ENCODE results near the gene CSNK1G3.
"Not testable (repeated sequence)": the region's sequence is repeated elsewhere in the genome, so short reads cannot be mapped to it uniquely, and the experiment has no call there.

The CSNK1G3 gene

DNA sequence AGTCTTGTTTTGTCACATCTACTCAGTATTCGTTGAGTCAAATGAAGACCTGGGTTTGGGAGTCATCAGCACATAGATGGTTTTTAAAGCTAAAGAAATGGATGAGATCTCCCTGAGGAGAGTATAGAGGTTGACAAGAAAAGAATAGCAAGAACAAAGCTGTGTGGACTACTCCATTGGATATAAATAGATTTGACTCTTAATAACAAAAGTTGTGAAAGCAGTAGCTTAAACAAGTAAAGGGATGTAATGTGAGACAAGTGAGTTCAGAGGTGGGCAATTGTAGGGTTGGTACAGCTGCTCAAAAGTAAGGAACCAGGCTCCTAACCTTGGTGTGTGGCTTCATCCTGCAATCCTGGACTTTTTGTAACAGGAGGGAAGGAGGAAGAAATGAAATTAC lies 49.3 kb downstream of the CSNK1G3 start:
- FAIRE-seq: no peak

DNA sequence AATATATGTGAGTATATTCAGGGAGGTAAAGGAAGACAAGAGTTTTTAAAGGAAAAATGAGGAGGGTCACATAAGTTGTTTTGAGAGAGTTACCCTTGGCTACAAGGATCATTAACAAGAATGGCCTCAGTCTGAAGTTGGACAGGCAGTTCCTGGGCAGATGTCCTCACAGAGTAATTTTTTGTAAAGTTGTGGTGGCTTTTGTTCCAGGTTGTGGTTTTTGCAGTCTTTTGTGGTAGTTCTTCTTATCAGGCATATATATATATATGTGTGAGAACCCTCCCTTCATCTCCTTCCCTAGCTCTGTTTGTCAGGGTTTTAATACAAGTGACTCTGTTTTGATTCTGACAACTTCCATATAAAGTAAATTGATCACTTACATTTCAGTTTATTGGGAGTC lies 60.0 kb downstream of the CSNK1G3 start:
- no peak for FAIRE-seq

DNA sequence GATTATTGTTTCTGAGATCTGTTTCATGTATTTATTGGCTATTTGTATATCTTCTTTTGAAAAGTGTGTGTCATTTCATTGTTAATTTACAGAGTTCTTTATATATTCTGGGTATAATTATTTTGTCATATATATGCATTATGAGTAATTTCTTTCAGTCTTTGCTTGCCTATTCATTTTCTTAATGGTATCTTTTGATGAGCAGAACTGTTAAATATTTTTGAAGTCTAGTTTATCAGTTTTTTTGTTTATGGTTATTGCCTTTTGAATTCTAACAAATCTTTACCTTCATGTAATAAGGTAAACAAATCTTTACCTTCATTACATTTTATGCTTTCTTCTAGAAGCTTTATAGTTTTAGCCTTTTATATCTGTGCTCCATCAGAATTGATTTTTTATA lies 66.4 kb downstream of the CSNK1G3 start:
- no peak for FAIRE-seq

DNA sequence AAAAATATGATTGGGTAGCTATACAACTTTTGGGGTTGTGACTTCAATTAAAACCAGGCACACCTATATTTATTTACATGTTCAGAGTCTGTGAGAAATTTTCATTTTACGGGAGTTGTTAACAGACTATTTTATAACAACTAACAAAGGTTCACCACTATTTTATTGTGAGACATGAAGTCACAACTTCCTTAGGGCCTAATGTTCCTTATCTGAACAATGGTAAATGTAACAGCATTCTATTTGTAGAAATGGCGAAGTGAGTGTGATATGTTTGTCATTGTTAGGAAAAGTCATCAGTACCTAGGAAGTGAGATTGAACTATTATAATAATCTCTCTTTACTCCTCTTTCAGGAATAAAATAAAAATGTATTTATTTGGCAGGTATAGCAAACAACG lies 67.4 kb downstream of the CSNK1G3 start:
- FAIRE-seq: no peak

DNA sequence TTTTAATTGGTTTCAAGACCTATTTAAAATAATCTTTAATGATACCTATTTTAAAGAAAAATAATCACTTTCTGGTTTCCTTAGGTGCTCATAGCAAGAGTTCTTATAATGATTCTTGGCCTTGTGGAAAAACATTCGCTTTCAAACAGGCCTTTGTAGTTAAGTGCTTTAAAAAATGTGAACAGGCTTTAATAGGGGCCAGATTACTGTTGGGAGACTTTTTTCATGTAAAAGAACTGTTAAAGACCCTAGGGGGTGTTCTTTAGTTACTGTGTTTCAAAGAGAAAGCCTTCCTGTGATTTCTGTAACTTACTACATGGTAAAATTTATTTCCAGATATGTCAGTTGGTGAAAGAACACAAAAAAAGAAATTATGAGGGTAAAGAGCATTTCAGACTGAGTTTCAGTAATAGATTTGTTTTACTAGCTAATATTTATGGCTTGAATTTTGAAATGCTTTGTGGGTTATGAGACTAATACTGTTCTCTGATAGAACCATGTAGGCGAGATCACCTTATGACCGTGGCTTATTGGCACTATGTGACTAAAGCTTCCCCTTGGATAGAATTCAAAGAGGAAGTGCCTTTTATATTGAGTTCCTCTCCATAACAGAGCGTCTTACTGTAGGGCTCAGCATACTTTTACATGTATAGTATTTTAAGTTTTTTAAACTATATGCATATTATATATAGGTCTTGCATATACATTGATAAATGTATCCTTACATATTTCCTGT lies 70.7 kb downstream of the CSNK1G3 start:
- no peak for FAIRE-seq

DNA sequence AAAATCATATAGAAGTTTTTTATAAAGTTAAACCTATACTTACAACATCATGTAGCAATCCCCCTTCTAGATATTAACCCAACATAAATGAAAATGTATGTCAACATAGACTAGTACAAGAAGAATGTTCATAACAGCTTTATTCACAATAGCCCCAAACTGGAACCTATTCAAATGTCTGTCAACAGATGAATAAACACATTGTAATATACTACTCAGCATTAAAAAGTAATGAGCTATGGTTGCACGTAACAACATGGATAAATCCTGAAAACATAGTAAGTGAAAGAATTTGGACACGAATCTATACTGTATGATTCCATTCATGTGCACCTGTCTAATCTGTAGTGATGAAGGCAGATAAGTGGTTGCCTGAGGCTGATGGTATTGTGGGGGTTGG lies 73.9 kb downstream of the CSNK1G3 start:
- no peak for FAIRE-seq

DNA sequence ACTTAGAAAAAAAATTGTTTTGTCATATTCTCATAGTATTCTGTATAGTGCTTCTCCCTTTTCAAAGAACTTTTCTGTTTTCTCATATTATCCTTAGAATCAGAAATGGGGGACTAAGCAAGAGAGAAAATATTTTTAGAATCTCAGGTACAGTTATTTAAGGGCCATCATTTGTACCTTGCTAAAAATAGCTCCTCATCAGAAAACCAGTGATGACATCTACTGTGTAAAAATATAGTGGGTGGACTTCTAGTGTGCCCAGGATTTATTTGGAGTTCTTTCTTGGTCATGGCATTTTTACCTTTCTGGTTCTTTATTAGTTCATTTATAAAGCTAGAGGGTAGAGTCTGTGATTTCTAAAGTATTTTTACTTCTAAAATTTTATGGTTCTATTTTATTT lies 82.5 kb downstream of the CSNK1G3 start:
- no peak for FAIRE-seq

DNA sequence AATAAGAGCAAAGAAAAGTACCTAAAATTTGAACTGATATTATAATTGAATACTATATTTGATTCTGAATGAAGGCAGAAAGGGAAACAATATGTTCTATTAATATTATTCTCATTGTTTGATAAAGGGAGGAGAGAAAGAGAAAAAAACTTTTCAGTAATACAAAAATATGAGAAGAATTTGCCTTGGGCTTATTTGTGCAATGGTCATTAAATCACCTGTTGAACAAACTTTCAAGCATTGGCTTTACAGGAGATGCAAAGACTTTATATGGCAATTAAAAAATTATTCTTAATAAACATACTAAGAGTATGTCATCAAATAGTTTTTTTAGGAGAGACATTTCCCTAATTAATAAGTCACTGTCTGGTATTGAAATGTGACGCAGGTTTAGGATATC lies 85.0 kb downstream of the CSNK1G3 start:
- FAIRE-seq: no peak

DNA sequence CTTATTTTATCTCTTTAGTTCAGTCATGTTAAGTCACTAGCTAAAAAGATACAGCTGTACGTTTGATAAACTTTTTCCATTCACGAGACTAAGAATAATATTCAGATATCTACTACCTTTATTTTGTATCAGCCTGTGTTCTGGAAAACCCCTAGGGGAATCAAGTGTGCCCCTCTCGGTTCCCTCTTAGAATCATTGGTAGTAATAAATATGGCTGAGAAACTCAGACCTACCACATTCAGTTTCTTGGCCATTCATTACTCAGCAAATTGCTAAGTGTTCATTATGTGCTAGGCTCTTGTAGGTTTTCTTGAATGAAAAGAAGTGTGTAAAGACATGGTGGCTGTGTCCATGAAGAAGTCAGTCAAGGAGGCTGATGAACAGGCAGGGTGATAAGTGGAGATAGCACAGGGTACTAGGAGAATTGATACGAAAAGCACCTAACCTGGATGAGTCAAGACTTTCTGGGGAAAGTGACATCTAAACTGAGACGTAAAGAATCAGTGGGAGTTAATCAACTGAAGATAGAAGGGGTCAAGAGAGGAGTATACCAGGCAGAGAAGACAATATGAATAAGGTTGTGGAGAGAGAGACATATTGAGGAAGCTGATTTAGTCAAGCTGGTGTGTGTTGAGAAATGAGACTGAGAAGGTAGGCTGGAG lies 86.2 kb downstream of the CSNK1G3 start:
- FAIRE-seq: no peak

DNA sequence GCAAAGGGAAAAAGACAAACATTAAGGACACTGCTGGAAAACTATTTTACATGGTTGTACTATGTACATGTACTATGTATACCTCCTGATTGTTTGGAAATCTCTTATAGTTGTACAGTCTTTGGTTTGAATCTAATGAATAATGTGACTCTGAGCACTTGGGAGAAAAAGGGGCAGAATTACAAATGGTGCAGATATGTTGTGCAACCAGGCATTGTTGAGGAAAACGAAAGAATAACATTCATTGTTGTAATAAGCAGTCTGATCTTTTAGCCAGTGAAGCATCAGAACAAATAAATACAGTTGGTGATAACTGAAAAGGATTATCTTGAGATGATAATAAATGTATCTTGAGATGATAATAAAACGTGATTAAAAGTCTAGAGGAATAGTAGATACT lies 87.2 kb downstream of the CSNK1G3 start:
- no peak for FAIRE-seq

DNA sequence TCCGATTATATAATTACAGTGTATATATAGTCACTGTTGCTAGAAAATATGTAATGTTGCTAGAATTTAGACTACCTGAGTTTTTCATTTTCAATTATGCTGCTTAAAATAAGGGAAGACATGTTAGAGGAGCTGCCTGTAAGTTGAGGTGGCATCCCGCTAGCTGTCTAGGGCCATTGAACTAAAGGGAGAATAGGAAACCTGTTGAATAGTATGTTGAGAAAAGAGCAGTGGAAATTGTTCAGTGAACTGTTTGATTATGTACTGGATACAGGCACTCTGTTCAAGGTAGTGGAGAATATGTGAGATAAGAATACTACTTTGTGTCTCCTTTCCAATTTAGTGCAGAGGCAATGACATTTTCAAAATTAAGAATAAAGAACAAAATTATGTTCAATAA lies 89.6 kb downstream of the CSNK1G3 start:
- no peak for FAIRE-seq

DNA sequence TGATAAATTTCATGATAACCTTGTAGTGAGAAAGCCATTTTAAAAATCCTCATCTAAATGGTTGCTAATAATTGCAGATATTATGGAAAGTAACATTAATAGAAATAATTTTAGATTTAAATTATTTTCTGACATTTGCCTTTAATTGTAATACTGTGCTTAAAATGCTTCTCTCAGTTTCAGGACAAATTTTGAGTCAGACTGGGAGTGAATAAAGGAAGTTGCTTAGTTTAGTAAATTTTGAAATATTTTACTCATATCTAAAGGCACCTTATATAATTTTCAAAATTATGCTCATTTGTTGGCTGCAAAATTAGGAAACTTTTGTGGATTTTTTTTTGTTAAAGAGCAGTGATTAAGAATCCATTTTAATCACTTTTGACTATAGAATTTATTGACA lies 93.8 kb downstream of the CSNK1G3 start:
- no peak for FAIRE-seq

DNA sequence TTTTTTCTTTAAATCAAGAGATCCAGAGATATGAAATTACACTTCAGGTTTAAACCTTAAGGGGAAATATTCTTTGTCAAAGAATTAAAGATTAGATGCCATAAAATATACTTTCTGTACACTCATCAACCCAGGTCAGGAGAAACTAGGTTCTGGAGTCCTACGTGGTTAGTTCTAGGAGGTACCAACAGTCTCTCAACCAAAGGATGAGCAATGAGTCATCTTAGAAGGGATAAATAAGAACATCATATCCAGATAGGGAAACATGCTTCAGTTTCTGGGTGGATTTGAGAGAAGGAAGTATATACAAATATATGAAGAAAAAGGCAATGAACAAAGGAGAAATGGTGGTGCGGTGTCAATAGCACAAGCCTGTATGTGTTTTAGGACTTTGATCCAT lies 98.2 kb downstream of the CSNK1G3 start:
- no peak for FAIRE-seq

DNA sequence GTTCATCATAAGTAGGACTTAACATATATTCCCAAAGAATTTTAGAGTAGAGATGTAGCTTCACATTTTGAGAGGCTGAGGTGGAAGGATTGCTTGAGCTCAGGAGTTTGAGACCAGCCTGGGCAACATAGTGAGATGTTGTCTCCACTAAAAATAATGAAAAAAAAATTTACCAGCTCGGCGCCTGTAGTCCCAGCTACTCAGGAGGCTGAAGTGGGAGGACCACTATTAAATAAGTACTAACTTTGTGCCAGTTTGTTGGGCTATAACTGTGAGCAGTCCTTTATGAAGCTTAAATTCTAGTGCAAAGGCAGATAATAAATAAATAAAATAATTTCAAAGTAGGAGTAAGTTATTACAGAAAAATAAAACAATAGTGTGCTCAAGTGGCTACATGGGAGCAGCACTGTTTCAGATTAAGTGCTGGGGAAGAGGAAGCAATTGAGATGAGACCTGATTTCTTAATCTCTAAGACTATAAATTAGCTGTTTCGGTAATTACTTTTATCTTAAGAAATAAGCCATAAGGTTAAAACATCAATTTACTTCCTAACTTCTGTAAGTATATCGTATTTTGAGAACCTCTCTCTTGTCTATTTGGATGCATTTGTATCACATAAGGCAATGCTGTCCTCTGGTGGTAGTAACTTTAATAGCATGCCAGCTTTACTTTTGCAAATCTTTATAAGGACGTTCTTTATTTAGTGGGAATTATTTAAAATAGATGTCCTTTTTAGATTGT lies 98.9 kb downstream of the CSNK1G3 start:
- peak; percentile 88 for FAIRE-seq

DNA sequence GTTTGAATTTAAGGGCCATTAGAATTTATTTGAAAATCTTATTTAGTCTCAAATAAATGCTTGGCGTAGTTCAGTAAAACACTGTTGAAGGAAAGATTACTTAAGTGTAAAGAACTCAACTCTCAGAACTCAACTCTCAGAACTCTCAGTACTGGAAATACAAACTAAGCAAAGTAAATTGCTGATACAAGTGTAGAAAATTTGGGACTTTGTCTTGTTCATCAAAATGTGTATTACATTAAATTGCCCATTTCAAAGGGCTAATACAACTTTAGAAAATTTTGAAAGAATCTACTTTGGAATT lies 99.4 kb downstream of the CSNK1G3 start:
- no peak for FAIRE-seq

DNA sequence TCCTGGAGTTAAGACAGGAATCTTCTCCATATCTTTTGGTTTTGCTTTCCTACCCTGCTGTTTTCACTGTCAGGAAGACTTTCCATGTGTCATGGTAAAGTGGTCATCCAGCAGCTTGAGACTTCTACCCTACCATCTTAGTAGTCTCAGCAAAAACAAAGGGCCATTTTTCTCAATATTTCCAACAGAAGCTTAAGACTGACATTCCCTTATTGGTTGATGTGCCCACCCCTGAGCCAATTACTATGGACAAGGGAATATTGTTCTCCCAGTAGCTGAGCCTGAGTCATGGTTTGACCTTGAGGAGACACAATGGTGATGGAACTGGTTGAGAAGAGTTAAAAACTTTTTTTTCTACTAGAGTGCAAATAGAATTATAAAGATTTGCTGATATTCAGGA lies 105.6 kb downstream of the CSNK1G3 start:
- FAIRE-seq: no peak

DNA sequence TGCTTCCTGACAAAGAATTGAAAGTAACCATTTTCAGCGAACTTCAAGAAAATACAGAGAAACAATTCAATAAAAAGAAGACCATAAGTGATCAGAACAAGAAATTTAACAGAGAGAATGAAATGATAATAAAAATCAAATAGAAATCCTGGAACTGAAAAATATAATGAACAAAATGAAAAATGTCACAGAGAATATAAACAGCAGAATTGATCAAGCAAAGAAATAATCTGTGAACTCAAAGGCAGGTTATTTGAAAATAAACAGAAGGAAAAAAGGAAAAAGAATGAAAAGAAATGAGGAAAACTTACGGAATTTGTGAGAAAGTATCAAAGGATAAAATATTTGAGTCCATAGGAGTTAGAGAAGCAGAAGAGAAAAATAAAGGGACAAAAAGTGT lies 114.1 kb downstream of the CSNK1G3 start:
- no peak for FAIRE-seq

DNA sequence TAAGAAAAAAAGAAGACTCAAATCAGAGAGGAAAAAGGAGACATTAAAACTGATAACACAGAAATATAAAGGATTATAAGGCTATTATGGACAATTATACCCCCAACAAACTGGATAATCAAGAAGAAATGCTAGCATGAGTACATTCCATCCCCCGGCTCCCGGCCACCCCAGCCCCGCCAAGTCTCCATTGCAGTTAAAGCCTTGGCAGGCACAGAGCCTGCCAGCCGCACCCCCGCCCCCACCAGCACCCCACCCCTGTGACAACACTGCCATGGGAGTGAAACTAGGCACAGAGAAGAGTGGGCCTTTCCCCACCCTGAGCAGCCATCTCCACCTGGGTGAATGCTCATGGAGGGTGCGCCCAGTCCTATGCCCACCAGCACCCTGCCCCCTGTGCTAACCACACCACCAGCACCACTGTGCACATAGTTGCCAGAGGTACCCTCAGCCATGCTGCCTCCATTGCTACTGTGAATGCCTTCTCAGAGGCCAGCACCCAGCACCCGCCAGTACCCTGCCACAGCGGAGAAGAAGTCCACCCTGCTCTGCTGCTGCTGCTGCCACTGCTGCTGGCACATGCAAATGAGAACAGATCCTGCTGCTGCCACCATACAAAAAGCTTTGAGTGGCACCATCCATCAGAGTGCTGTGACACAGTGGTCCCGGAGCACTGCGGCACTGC lies 117.0 kb downstream of the CSNK1G3 start:
- no peak for FAIRE-seq

DNA sequence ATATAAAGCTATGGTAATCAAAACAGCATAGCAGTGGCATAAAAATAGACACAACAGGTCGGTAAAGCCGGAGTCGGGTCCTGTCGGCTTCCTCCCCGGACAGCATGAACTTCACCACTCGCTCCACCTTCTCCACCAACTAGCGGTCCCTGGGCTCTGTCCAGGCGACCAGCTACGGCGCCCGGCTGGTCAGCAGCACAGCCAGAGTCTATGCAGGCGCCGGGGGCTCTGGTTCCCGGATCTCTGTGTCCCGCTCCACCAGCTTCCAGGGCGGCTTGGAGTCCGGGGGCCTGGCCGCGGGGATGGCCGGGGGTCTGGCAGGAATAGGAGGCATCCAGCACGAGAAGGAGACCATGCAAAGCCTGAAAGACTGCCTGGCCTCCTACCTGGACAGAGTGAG lies 124.0 kb downstream of the CSNK1G3 start:
- FAIRE-seq: no peak

DNA sequence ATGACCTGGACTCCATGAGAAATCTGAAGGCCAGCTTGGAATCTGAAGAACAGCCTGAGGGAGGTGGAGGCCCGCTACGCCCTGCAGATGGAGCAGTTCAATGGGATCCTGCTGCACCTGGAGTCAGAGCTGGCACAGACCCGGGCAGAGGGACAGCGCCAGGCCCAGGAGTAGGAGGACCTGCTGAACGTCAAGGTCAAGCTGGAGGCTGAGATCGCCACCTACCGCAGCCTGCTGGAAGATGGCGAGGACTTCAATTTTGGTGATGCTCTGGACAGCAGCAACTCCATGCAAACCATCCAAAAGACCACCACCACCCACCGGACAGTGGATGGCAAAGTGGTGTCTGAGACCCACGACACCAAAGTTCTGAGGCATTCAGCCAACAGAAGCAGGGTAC lies 125.1 kb downstream of the CSNK1G3 start:
- FAIRE-seq: not testable (repeated sequence)

DNA sequence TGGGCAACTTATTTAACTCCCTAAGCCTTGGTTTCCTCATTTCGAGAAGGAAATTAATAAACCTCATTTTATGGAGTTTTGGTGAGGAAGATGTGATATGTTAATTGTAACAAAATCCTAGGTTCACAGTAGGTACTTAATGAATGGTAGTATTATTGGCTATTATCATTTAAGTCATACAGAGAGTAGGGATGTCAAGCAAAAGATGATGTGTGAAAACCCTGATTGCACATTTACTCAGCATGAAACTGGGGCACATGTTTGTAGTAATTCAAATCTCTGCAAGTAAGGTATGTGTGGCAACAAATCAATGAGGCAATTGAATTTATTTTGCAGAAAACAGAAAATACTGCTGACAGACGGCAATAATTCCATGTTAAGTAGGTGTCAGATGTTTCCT lies 127.3 kb downstream of the CSNK1G3 start:
- FAIRE-seq: no peak

DNA sequence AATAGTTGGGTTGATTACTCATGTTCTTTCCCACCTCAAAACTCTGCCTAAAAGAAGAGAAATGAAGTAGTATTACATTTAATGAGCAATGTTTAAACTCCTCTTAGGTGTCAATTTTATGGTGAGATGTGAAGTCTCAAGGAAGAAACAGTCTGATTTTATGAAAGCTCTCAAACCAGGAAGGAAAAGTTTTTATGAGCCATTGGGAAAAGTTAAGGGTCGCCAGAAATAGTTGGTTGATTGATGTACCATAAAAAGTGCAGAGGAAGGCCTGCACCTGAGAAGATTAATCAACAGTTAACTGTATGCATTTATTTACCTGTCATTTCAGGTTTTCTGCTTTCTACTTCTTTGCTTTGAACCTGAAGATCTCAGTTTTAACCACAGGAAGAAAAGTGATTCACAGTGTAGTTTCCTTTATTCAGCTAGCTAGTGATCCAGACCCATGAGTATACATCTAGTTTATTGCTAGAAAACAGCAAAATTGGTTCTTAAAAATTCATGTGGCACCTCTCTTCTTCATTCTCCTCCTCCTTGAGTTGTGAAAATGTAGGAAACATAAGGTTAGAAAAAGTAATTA lies 133.1 kb downstream of the CSNK1G3 start:
- no peak for FAIRE-seq

DNA sequence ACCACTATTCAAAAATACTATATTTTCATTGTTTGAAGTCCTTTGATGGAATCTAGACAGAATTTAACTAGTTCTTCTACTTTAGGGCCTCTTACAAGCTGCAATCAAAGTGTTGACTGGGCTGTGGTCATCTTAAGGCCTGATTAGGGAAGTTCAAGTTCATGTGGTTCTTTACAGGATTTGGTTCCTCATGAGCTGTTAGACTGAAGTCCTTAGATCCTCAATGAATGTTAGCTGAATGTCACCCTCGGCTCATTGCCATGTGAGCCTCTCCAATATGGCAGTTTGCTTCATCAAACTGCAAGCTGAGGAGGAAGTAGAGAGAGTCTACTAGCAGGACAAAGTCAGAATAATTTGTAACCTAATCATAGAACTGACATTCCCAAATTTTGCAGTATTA lies 135.1 kb downstream of the CSNK1G3 start:
- FAIRE-seq: no peak

All from endometrium (tissue), 2 donors.